ENCODE data around the gene ACP4. TPM values are rescaled to one million over a fixed set of nuclear protein-coding genes. Genes with fewer than 3 reads are reported as not detected.
A peak's percentile ranks its signal among the peaks of the same experiment; 100 is the strongest.

The ACP4 gene
- total and polyA plus RNA-seq, 2 experiments from 2014 or later: not detected

- no peaks in the 10 kb centered on the region for H3K79me2 ChIP-seq (ENCODE audit: insufficient read depth)
Observed at GRCh38 chr19:50835785-50836542, 45.7 kb downstream of the ACP4 start.

GRCh38 chr19:50836543-50837195 lies 46.5 kb downstream of the ACP4 start:
- Histone ChIP-seq H3K27me3 (replicated peaks; ENCODE audit: insufficient read depth) (peaks cover 6% of the 10 kb centered on the region; the same call in 1 of the 2 replicates), H3K4me2 (ENCODE audit: unreplicated experiment) (no peak overlapping the region), H3K4me1 (ENCODE audit: insufficient read depth) (no peaks in the 10 kb centered on the region), H3F3A (ENCODE audit: insufficient read depth) (no peaks in the 10 kb centered on the region), H3K27ac (no peak overlapping the region), H3K79me2 (ENCODE audit: insufficient read depth) (no peaks in the 10 kb centered on the region), H2AFZ (no peak overlapping the region), H3K4me3 (no peak overlapping the region), H4K20me1 (ENCODE audit: insufficient read depth) (no peaks in the 10 kb centered on the region), H3K9me2 (ENCODE audit: insufficient read depth) (no peaks in the 10 kb centered on the region), H3K36me3 (ENCODE audit: low read depth) (no peaks in the 10 kb centered on the region), H3K9ac (no peak overlapping the region), H3K9me3 (ENCODE audit: low read depth) (no peaks in the 10 kb centered on the region)
- WGBS, 2 experiments (ENCODE audit: low coverage in 1 of 2, low lambda C conversion rate in 2 of 2, missing lambda C conversion rate in 2 of 2): 36 to 41% methylated on average over 18 to 19 of the region's 19 CpGs
- TF ChIP-seq EZH2 (IDR thresholded peaks at IDR 0.05; ENCODE audit: insufficient read depth, poor library complexity, severe bottlenecking) (no peak), EZH2phosphoT487 (IDR thresholded peaks at IDR 0.05; ENCODE audit: insufficient read depth, low read depth) (no peak)
- in situ Hi-C loops (cut with MboI): no loop called here
- no peak for DNase-seq

More at GRCh38 chr19:50835785-50836542, 45.7 kb downstream of the ACP4 start:
- H3F3A ChIP-seq (ENCODE audit: insufficient read depth): no peaks in the 10 kb centered on the region
- peak overlapping the region; percentile 19; the same call in 1 of the 2 replicates for H3K9ac ChIP-seq
- H3K4me3 ChIP-seq: peak overlapping the region; percentile 71
- in situ Hi-C loops (cut with MboI): no loop called here
- no peaks in the 10 kb centered on the region for H4K20me1 ChIP-seq (ENCODE audit: insufficient read depth)
- no peaks in the 10 kb centered on the region for H3K36me3 ChIP-seq (ENCODE audit: low read depth)
- peak; percentile 79 for DNase-seq
- H3K9me2 ChIP-seq (ENCODE audit: insufficient read depth): no peaks in the 10 kb centered on the region
- peak overlapping the region; percentile 70 for H3K4me2 ChIP-seq (ENCODE audit: unreplicated experiment)
- peak overlapping the region; percentile 84 for H2AFZ ChIP-seq
- TF ChIP-seq EZH2phosphoT487 (IDR thresholded peaks at IDR 0.05; ENCODE audit: insufficient read depth, low read depth): no peak
- no peak for TF ChIP-seq EZH2 (IDR thresholded peaks at IDR 0.05; ENCODE audit: insufficient read depth, poor library complexity, severe bottlenecking)
- H3K4me1 ChIP-seq (ENCODE audit: insufficient read depth): no peaks in the 10 kb centered on the region
- H3K27me3 ChIP-seq (replicated peaks; ENCODE audit: insufficient read depth): peaks cover 6% of the 10 kb centered on the region; the same call in 1 of the 2 replicates
- H3K9me3 ChIP-seq (ENCODE audit: low read depth): no peaks in the 10 kb centered on the region
- 5 to 7% methylated on average over 41 to 55 of the region's 67 CpGs for WGBS, 2 experiments (ENCODE audit: low coverage in 1 of 2, low lambda C conversion rate in 2 of 2, missing lambda C conversion rate in 2 of 2)
- no peak overlapping the region for H3K27ac ChIP-seq

GRCh38 chr19:50837300-50837699 lies 47.1 kb downstream of the ACP4 start:
- no peaks in the 10 kb centered on the region for H3F3A ChIP-seq (ENCODE audit: insufficient read depth)
- H3K9me3 ChIP-seq (ENCODE audit: low read depth): no peaks in the 10 kb centered on the region
- H3K36me3 ChIP-seq (ENCODE audit: low read depth): no peaks in the 10 kb centered on the region
- H3K27me3 ChIP-seq (replicated peaks; ENCODE audit: insufficient read depth): peaks cover 6% of the 10 kb centered on the region; the same call in 1 of the 2 replicates
- DNase-seq: no peak
- no peak overlapping the region for H3K4me3 ChIP-seq
- H3K9ac ChIP-seq: no peak overlapping the region
- H3K79me2 ChIP-seq (ENCODE audit: insufficient read depth): no peaks in the 10 kb centered on the region
- no peak overlapping the region for H2AFZ ChIP-seq
- no peaks in the 10 kb centered on the region for H4K20me1 ChIP-seq (ENCODE audit: insufficient read depth)
- in situ Hi-C loops (cut with MboI): no loop called here
- H3K27ac ChIP-seq: no peak overlapping the region
- H3K4me2 ChIP-seq (ENCODE audit: unreplicated experiment): no peak overlapping the region
- no peaks in the 10 kb centered on the region for H3K9me2 ChIP-seq (ENCODE audit: insufficient read depth)
- TF ChIP-seq EZH2phosphoT487 (IDR thresholded peaks at IDR 0.05; ENCODE audit: insufficient read depth, low read depth) (no peak), EZH2 (IDR thresholded peaks at IDR 0.05; ENCODE audit: insufficient read depth, poor library complexity, severe bottlenecking) (no peak)
- WGBS, 2 experiments (ENCODE audit: low coverage in 1 of 2, low lambda C conversion rate in 2 of 2, missing lambda C conversion rate in 2 of 2): 81 to 82% methylated on average over 10 of the region's 10 CpGs
- H3K4me1 ChIP-seq (ENCODE audit: insufficient read depth): no peaks in the 10 kb centered on the region

GRCh38 chr19:50838239-50838638 lies 48.0 kb downstream of the ACP4 start:
- H3K4me1 ChIP-seq (ENCODE audit: insufficient read depth): no peaks in the 10 kb centered on the region
- DNase-seq: peak; percentile 21
- no peak overlapping the region for H3K4me3 ChIP-seq
- no peaks in the 10 kb centered on the region for H3K79me2 ChIP-seq (ENCODE audit: insufficient read depth)
- no peaks in the 10 kb centered on the region for H3K36me3 ChIP-seq (ENCODE audit: low read depth)
- H3K9ac ChIP-seq: no peak overlapping the region
- H2AFZ ChIP-seq: no peak overlapping the region
- H3K4me2 ChIP-seq (ENCODE audit: unreplicated experiment): no peak overlapping the region
- no peaks in the 10 kb centered on the region for H3F3A ChIP-seq (ENCODE audit: insufficient read depth)
- TF ChIP-seq EZH2 (IDR thresholded peaks at IDR 0.05; ENCODE audit: insufficient read depth, poor library complexity, severe bottlenecking) (no peak), EZH2phosphoT487 (IDR thresholded peaks at IDR 0.05; ENCODE audit: insufficient read depth, low read depth) (no peak)
- no peaks in the 10 kb centered on the region for H3K9me3 ChIP-seq (ENCODE audit: low read depth)
- no peak overlapping the region for H3K27ac ChIP-seq
- H3K27me3 ChIP-seq (replicated peaks; ENCODE audit: insufficient read depth): peaks cover 6% of the 10 kb centered on the region; the same call in 1 of the 2 replicates
- WGBS, 2 experiments (ENCODE audit: low coverage in 1 of 2, low lambda C conversion rate in 2 of 2, missing lambda C conversion rate in 2 of 2): 12 to 16% methylated on average over 6 of the region's 6 CpGs
- in situ Hi-C loops (cut with MboI): no loop called here
- H4K20me1 ChIP-seq (ENCODE audit: insufficient read depth): no peaks in the 10 kb centered on the region
- no peaks in the 10 kb centered on the region for H3K9me2 ChIP-seq (ENCODE audit: insufficient read depth)
